GM23338 (cell line): ENCODE measurements around the gene GALR2.

Experiments
- POLR2AphosphoS5 ChIP-seq: IDR thresholded peaks from 2 replicates; pipeline ENCODE4 v1.6.1; 2016; ENCODE audit warnings: antibody characterized with exemption, low read depth
- ZNF331 ChIP-seq: fragments of 250-450 bp; sonication (Bioruptor Pico); IDR thresholded peaks from 2 replicates; pipeline ENCODE4 v1.5.0; 2020; ENCODE audit warnings: low read depth, mild to moderate bottlenecking, moderate library complexity
- TF ChIP-seq, protein P1 (sequence below), 2 experiments: fragments of 200-600 bp in 1 of 2; sonication (generic) in 1 of 2; conservative IDR thresholded peaks; 2 replicates each; pipeline versions ENCODE4 v1.5.1 to v1.6.1; 2016 to 2017; ENCODE audit warnings: antibody characterized with exemption in 2 of 2, low read depth in 2 of 2, mild to moderate bottlenecking in 2 of 2, moderate library complexity in 1 of 2
- TF ChIP-seq, protein P2 (sequence below): IDR thresholded peaks from 2 replicates; pipeline ENCODE4 v1.6.1; 2016; ENCODE audit warnings: antibody characterized with exemption

DNA sequence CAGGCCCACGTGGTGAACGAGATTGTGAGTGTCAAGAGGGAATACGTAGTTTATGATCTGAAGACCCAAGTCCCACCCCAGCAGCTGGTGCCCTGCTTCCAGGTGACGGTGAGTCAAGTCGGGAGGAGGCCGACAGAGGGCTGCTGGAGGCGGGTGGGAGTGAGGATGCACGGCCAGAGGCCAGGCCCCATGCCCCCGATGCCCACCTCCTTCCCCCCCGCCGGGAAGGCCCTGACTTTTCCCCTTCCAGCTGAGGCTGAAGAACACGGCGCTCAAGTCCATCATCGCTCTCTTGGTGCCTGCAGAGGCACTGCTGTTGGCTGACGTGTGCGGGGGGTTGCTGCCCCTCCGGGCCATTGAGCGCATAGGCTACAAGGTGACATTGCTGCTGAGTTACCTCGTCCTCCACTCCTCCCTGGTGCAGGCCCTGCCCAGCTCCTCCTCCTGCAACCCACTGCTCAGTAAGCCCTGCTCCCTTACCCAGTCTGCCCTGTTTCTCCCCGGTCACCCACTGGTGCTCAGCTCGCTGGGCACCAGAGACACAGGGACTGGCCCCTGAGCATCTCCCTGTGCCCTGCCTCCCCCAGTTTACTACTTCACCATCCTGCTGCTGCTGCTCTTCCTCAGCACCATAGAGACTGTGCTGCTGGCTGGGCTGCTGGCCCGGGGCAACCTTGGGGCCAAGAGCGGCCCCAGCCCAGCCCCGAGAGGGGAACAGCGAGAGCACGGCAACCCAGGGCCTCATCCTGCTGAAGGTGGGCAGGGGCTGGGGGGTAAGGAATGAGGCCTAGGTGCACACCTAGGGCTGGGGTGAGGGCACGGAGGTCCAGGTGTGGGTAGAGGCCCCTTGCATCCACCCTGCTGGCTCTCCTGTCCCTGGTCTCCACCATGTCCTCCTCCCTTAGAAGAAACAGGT, 7.0 kb downstream of the GALR2 start:
- TF ChIP-seq, protein P1, sequence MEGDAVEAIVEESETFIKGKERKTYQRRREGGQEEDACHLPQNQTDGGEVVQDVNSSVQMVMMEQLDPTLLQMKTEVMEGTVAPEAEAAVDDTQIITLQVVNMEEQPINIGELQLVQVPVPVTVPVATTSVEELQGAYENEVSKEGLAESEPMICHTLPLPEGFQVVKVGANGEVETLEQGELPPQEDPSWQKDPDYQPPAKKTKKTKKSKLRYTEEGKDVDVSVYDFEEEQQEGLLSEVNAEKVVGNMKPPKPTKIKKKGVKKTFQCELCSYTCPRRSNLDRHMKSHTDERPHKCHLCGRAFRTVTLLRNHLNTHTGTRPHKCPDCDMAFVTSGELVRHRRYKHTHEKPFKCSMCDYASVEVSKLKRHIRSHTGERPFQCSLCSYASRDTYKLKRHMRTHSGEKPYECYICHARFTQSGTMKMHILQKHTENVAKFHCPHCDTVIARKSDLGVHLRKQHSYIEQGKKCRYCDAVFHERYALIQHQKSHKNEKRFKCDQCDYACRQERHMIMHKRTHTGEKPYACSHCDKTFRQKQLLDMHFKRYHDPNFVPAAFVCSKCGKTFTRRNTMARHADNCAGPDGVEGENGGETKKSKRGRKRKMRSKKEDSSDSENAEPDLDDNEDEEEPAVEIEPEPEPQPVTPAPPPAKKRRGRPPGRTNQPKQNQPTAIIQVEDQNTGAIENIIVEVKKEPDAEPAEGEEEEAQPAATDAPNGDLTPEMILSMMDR (conservative IDR thresholded peaks at IDR 0.05; ENCODE audit: low read depth in 2 of 2): no peak
- TF ChIP-seq ZNF331 (no peak), POLR2AphosphoS5 (no peak)
- TF ChIP-seq, protein P2, sequence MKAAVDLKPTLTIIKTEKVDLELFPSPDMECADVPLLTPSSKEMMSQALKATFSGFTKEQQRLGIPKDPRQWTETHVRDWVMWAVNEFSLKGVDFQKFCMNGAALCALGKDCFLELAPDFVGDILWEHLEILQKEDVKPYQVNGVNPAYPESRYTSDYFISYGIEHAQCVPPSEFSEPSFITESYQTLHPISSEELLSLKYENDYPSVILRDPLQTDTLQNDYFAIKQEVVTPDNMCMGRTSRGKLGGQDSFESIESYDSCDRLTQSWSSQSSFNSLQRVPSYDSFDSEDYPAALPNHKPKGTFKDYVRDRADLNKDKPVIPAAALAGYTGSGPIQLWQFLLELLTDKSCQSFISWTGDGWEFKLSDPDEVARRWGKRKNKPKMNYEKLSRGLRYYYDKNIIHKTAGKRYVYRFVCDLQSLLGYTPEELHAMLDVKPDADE: no peak
